Jurkat, Clone E6-1 (cell line): ENCODE measurements around the gene PHF10. TPM values are rescaled to one million over a fixed set of nuclear protein-coding genes. Genes with fewer than 3 reads are reported as not detected.
"Not testable (repeated sequence)": the region's sequence is repeated elsewhere in the genome, so short reads cannot be mapped to it uniquely, and the experiment has no call there.

Source experiments
- DNase-seq: peaks from one replicate; pipeline ENCODE4 v3.0.0-alpha.2; 2011; ENCODE audit warnings: low read depth, low spot score
- H3K4me3 ChIP-seq: 2 replicates; pipeline ENCODE4 v1.5.1; 2011; ENCODE audit warnings: mild to moderate bottlenecking, low read length, control low read depth, moderate library complexity
- polyA plus RNA-seq: library from polyadenylated mRNA; unstranded; fragments of >200 nt; gene quantifications from one replicate; pipeline ENCODE4 v1.2.1, GENCODE V29; 2012; ENCODE audit warnings: missing spikeins; ENCODE audit not compliant: insufficient read length, insufficient read depth

The PHF10 gene
- polyA plus RNA-seq, result 69.0 TPM

DNA sequence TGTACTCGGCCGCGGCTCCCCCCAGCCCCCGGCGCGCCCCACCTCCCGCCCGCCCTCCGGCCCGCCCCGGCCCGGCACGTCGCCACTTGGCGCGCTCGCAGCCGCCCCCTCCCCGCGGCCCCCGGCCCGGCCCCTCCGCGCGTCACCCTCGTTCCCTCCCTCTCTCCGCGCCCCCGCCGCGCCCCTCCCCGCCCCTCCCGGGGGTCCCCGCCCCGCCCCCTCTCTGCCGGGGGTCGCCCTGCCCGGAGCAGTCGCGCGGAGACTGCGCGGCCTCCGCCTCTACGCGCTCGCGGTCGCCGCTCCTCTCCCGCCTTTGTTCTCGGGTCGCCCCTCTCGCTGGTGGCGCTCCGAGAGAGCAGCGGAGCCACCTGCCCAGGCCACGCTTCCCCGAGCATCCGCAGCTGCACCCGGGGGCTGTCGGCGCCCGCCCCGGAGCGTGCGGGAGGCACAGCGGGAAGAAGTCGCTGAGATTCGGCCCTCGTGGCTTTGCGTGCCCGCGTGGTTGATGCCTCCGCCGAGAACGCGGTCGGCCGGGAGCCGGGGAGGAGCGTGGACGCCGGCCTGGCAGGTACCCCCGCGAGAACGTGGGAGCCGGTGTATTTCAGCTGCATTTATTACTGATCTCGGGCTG, at the start of gene PHF10:
Gene PHF10, minus strand, starts transcription at position 7 of the 631 bp plus-strand sequence. CDS start 569 bp downstream, outside the sequence.
- peak within 1 kb of the TSS; percentile 60 for H3K4me3 ChIP-seq
- DNase-seq, result peak; percentile 45

DNA sequence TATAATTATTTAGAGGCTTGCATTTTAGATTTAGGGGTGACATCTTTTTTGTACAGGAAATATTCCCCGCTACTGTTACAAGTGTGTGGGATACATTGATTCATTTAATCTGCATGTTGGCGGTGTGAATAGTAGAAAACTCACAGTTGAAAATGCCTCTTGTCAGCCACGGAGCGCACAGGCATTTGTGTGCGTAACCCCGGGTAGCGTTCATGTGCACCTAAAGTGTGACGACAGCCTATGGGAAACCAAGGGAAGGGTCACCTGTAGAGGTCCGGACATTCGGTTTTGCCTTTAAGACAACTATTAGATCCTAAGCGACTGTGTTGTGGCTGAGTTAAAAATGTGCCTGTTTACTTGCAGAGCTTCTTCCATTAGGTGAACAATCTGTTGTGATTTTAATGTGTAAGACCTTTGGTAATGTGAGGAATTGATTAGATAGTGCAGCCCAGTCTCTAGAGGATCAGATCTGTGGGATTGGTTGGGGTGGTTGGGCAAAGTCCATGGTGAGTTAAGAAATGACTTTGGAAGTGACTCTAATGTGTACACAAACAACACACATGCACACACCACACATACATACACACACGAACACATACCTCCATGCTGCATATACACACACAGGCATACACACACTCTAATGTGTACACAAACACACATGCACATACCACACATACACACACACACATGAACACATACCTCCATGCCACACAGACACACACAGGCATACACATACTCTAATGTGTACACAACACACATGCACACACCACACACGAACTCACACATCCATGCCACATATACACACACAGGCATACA, 42.8 kb upstream of the PHF10 start:
- DNase-seq, result no peak
- no peak overlapping the region for H3K4me3 ChIP-seq

- DNase-seq, result no peak
- H3K4me3 ChIP-seq, result no peak overlapping the region
These were observed 41.9 kb upstream of the PHF10 start for GRCh38 chr6:169766232-169766631.

DNA sequence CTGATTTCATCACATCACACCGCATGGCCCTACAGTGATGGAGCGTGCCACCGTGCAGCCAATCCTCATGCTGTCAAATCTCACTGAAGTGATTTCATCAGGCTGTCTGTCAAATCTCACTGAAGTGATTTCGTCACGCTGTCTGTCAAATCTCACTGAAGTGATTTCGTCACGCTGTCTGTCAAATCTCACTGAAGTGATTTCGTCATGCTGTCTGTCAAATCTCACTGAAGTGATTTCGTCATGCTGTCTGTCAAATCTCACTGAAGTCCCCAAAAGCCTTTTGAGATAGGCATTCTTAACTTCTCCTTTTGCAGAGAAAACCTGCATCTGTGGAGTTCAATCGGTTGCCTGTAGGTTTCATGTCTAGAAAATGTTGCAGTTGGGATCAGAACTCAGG, 41.5 kb upstream of the PHF10 start:
- not testable (repeated sequence) for H3K4me3 ChIP-seq, DNase-seq

GRCh38 chr6:169763881-169764280, 39.6 kb upstream of the PHF10 start:
- DNase-seq, result no peak

DNA sequence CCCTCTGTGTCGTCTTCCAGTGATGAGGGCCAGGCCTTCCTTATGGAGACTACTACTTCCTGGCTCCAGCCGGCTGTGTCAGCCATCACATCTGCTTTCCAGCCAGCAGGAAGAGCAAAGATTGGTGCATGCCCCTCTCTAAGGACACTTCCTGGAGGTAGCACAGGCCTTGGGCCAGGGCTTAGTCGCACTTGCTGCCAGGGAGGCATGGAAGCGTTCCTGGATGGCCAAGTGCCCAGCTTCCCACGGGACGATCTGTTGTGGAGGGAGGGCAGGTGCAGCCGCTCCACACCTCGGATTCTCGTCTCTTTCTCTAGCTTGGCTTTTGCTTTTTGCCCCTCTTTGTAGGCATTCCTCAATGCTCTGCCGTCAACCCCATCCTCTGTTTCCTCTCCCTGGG, 39.0 kb upstream of the PHF10 start:
- H3K4me3 ChIP-seq, result no peak overlapping the region
- DNase-seq, result no peak

More at GRCh38 chr6:169763881-169764280, 39.6 kb upstream of the PHF10 start:
- H3K4me3 ChIP-seq, result no peak overlapping the region

- DNase-seq, result no peak
- no peak overlapping the region for H3K4me3 ChIP-seq
These were observed 30.9 kb upstream of the PHF10 start for GRCh38 chr6:169755162-169755561.

- no peak for DNase-seq
- H3K4me3 ChIP-seq, result peak overlapping the region; percentile 89
These were observed 27.8 kb upstream of the PHF10 start for GRCh38 chr6:169752074-169752623.

GRCh38 chr6:169751242-169752073, 27.2 kb upstream of the PHF10 start, which contains the start of the genes DYNLT2 and ERMARD:
TSS of gene DYNLT2 (minus strand) at chr6:169751572. CDS start at chr6:169751458, 114 bp downstream.
TSS of gene ERMARD (plus strand) at chr6:169751622. CDS start at chr6:169751658, 36 bp downstream.
- H3K4me3 ChIP-seq, result peak within 1 kb of the TSS; percentile 89
- peak; percentile 89 for DNase-seq

- no peak for DNase-seq
- no peak overlapping the region for H3K4me3 ChIP-seq
These were observed 22.3 kb upstream of the PHF10 start for GRCh38 chr6:169746556-169746955.

DNA sequence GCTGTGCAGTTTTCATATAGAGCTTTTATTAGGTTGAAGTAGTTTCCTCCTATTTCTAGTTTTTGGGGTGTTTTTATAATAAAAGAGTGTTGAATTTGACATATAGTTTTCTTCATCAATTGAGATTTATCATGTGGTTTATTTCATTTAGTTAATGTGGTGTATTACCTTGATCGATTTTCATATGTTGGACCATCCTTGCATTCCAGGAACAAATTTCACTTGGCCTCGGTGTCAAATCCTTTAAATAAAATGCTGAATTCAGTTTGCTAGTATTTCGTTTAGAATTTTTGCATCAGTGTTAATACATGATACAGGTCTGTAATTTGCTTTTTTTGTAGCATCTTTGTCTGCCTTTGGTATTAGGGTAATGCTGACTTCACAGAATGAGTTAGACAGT, 21.1 kb upstream of the PHF10 start:
- DNase-seq, result no peak
- H3K4me3 ChIP-seq, result no peak overlapping the region

DNA sequence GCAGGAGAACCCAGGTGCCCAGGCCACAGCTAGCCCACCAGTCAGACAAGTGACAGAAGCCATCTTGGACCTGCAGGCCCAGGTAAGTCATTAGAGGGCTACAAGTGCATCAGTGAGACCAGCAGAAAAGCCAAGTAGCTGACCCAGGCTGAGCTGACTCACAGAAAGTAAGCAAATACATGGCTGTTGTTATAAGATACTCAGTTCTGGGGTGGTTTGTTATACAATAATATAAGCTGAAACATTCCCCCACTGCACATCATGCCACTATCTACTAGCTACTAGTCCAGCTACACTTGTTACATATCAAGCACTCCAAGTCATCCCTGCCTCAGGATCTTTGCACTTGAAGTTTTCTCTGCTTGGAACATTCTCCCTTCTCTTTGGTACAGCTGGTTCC, 17.0 kb upstream of the PHF10 start:
- H3K4me3 ChIP-seq, result no peak overlapping the region
- no peak for DNase-seq

DNA sequence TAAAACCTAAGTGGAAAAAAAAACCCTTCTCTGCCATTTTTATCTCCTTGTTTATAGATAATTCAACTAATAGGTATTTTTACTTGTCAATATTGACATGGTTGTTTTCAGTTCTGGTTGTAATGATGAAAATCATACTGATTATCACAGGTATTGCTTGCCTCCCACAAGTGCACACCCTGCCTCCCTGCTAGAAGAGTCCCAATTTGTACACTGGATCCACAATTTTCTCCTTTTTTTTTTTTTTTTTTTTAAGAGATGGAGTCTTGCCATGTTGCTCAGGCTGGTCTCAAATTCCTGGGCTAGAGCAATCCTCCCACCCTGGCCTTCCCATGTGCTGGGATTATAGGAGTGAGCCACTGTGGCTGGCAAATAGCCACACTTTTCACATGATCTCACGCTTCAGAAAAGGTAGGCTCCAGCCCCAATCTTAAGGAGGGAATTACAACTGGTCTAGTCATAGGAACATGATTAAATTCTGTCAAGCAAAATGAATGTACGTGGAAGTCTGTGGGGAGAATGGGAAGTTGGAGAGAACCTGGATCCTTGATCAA, 14.8 kb upstream of the PHF10 start:
- no peak for DNase-seq
- no peak overlapping the region for H3K4me3 ChIP-seq

DNA sequence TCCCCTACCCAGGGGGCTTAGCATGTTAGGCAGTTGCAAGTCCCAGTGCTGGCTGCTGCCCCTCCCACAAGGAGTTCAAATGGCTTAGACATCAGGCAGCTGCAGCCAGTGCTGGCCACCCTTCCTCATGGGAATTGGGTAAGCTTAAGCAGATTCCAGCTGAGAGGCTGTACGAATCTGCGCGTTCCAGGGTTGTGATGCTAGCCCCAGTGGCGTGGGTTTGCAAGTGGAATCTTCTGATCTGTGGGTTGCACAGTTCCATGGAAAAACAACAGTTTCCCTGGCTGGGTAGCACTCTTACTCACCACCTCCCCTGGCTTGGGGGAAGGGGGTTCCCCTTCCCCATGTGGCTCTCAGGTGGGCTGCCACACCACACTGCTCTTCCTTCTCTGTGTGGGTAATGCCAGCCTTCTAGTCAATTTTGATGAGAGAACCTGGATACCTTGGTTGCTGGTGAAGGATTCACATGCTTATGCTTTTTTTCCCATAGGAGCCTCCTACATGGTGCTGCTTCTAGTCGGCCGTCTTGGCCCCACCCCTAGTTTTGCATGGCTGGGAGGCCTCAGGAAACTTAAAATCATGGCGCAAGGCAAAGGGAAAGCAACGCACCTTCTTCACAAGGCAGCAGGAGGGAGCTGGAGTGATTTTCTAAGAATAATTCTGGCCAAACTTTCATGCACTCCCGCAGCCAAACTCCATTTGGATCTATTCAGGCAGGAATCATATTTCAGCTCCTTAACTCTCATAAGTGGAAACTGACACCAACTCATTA, 14.1 kb upstream of the PHF10 start:
- no peak for DNase-seq
- H3K4me3 ChIP-seq, result no peak overlapping the region

DNA sequence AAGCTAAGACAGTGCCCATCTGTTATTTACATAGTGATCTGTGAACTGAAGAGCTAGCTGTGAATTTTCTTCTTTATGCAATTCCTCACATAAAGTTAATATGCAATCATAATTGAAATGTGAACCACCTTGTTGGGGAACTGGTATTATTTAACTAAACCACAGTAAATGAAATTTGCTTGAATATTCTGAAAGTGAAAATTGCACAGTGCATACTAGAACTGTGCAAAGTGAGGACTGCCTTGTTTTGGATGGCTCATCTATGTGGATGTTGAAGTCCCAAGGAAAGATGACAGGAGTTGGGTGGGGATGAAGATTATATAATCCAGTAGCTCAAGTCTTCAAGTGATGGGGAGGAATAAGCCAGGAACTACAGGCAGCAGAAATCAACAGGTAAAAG, 5.7 kb upstream of the PHF10 start:
- no peak overlapping the region for H3K4me3 ChIP-seq
- DNase-seq, result no peak

DNA sequence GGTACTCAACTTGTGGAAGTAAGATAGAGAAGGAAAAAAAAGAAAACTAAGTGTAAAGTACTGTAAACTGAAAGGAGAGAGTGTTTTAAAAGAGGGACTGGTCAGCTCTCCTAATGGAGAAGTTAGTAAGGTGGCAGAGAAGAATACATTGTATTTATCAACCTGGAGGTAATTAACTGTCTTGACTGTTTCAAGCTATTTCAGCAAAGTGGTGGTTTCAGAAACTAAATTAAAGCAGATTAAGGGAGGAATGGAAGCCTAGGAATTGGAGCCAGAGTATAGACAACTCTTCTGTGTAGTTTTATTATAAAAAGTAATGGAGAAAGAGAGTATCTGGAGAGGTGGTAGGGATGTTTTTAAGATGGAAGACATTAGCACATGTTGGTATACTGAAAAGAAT, 2.7 kb upstream of the PHF10 start:
- DNase-seq, result no peak
- no peak overlapping the region for H3K4me3 ChIP-seq

DNA sequence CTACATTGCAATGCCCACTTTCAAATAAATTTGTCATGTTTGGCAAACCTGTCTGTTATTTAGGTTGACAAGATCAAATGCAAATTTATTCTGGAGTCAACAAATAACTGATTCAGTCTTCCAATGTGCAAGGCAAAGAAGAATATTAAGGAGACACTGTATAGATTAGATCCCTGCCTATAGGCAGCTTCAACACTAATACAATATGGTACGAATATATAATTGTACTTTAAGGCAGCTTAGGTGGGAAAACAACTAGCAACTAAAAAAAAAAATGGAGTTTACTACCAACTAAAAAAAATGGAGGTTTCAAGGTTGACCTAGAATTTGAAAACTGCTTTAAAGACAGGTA, 1.7 kb upstream of the PHF10 start:
- DNase-seq, result no peak
- H3K4me3 ChIP-seq, result no peak overlapping the region
